HepG2 (cell line): ENCODE measurements around the gene RBM23. TPM values are rescaled to one million over a fixed set of nuclear protein-coding genes. Genes with fewer than 3 reads are reported as not detected.
A peak's percentile ranks its signal among the peaks of the same experiment; 100 is the strongest.

Experiments used
- ASH2L ChIP-seq: fragments of 300-600, 200-600 bp; sonication (generic); IDR thresholded peaks from 2 replicates; pipeline ENCODE4 v1.7.0; 2017; ENCODE audit warnings: low read depth, mild to moderate bottlenecking, moderate library complexity, mixed read lengths, low read length; ENCODE audit not compliant: insufficient read length
- CHCHD3 ChIP-seq: sonication (generic); formaldehyde crosslinking; IDR thresholded peaks from 2 replicates; pipeline ENCODE4 v1.8.0; 2022; ENCODE audit warnings: mild to moderate bottlenecking, missing genetic modification reagents, moderate library complexity
- DPF2 ChIP-seq: sonication (generic); formaldehyde crosslinking; IDR thresholded peaks from 2 replicates; pipeline ENCODE4 v1.4.0; 2020; ENCODE audit warnings: mild to moderate bottlenecking, low read depth, missing genetic modification reagents, borderline replicate concordance
- ELF1 ChIP-seq: sonication (generic); formaldehyde crosslinking; IDR thresholded peaks from 2 replicates; pipeline ENCODE4 v1.4.0; 2020; ENCODE audit warnings: missing genetic modification reagents
- IKZF1 ChIP-seq: fragments of 450-650 bp; IDR thresholded peaks from 2 replicates; pipeline ENCODE4 v1.7.1; 2016
- MLX ChIP-seq: IDR thresholded peaks from 2 replicates; pipeline ENCODE4 v1.6.1; 2016
- MTF1 ChIP-seq: sonication (generic); formaldehyde crosslinking; IDR thresholded peaks from 2 replicates; pipeline ENCODE4 v1.5.0; 2020; ENCODE audit warnings: missing genetic modification reagents
- PAXIP1 ChIP-seq: sonication (generic); formaldehyde crosslinking; conservative IDR thresholded peaks from 2 replicates; pipeline ENCODE4 v1.4.0; 2020; ENCODE audit warnings: mild to moderate bottlenecking, missing genetic modification reagents, moderate library complexity
- PHF21A ChIP-seq: sonication (generic); formaldehyde crosslinking; IDR thresholded peaks from 2 replicates; pipeline ENCODE4 v1.5.0; 2020; ENCODE audit warnings: mild to moderate bottlenecking, missing genetic modification reagents
- PRDM10 ChIP-seq: sonication (generic); formaldehyde crosslinking; IDR thresholded peaks from 2 replicates; pipeline ENCODE4 v1.4.0; 2020; ENCODE audit warnings: low read depth, missing genetic modification reagents
- ZBTB7A ChIP-seq: sonication (generic); formaldehyde crosslinking; IDR thresholded peaks from 2 replicates; pipeline ENCODE4 v1.8.0; 2022; ENCODE audit warnings: mild to moderate bottlenecking, missing genetic modification reagents
- ZNF256 ChIP-seq: sonication (generic); formaldehyde crosslinking; conservative IDR thresholded peaks from 2 replicates; pipeline ENCODE4 v1.4.0; 2020; ENCODE audit warnings: missing genetic modification reagents
- ZNF556 ChIP-seq: sonication (generic); formaldehyde crosslinking; IDR thresholded peaks from 2 replicates; pipeline ENCODE4 v1.4.0; 2020; ENCODE audit warnings: mild to moderate bottlenecking, missing genetic modification reagents, borderline replicate concordance
- ZNF614 ChIP-seq: IDR thresholded peaks from 2 replicates; pipeline ENCODE4 v1.6.1; 2018; ENCODE audit warnings: missing biosample characterization, missing genetic modification reagents, inconsistent platforms, borderline replicate concordance
- ZNF816 ChIP-seq: sonication (generic); formaldehyde crosslinking; IDR thresholded peaks from 2 replicates; pipeline ENCODE4 v1.8.0; 2022; ENCODE audit warnings: missing genetic modification reagents, mild to moderate bottlenecking, borderline replicate concordance
- polyA plus RNA-seq, 8 experiments: library from polyadenylated mRNA; depleted of rRNA in 3 of 8; stranded (reverse) in 7 of 8; unstranded in 1 of 8; fragments of >200 nt; fragmentation: Illumina TruSeq in 4 of 8; extraction: Trizol in 4 of 8; gene quantifications; 2 replicates each; pipeline versions ENCODE4 v1.2.1 to v1.2.3, GENCODE V29; 2011 to 2016; ENCODE audit warnings: low read depth in 4 of 8, missing spikeins in 1 of 8, mixed read lengths in 1 of 8; ENCODE audit not compliant: insufficient read depth in 1 of 8
- total RNA-seq, 5 experiments: library from RNA; depleted of rRNA; stranded (reverse); fragments of >200 nt; fragmentation: Illumina TruSeq; extraction: Trizol; gene quantifications; 2 replicates each; pipeline ENCODE4 v1.2.3, GENCODE V29; 2016; ENCODE audit warnings: low read depth in 1 of 5
- TF ChIP-seq, protein P1 (sequence below): sonication (generic); formaldehyde crosslinking; conservative IDR thresholded peaks from 2 replicates; pipeline ENCODE4 v1.8.0; 2022; ENCODE audit warnings: low read depth, missing genetic modification reagents

RBM23 gene
- total and polyA plus RNA-seq, 2 of the 13 experiments (the other 11 are each of a cell fraction or from before 2014, with no cell fraction given), result 1.5 to 2.1 TPM

- TF ChIP-seq PRDM10 (no peak), ZNF816 (CRISPR knock-in tag) (no peak), PAXIP1 (CRISPR knock-in tag) (no peak), PHF21A (CRISPR knock-in tag) (no peak), ZNF256 (no peak), MLX (no peak), ZNF556 (0 out of 2 replicates have a peak, but pooled peaks have one; percentile 47), CHCHD3 (CRISPR knock-in tag) (0 out of 2 replicates have a peak, but pooled peaks have one; percentile 37), DPF2 (CRISPR knock-in tag) (no peak), ZBTB7A (CRISPR knock-in tag) (0 out of 2 replicates have a peak, but pooled peaks have one; percentile 60), ASH2L (no peak), IKZF1 (no peak), ZNF614 (CRISPR knock-in tag) (no peak), ELF1 (CRISPR knock-in tag) (no peak), MTF1 (CRISPR knock-in tag) (no peak)
- TF ChIP-seq, protein P1, sequence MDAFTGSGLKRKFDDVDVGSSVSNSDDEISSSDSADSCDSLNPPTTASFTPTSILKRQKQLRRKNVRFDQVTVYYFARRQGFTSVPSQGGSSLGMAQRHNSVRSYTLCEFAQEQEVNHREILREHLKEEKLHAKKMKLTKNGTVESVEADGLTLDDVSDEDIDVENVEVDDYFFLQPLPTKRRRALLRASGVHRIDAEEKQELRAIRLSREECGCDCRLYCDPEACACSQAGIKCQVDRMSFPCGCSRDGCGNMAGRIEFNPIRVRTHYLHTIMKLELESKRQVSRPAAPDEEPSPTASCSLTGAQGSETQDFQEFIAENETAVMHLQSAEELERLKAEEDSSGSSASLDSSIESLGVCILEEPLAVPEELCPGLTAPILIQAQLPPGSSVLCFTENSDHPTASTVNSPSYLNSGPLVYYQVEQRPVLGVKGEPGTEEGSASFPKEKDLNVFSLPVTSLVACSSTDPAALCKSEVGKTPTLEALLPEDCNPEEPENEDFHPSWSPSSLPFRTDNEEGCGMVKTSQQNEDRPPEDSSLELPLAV (CRISPR knock-in tag), result no peak
These were observed 35.6 kb downstream of the RBM23 start, which contains the start of gene REM2 (continued) for GRCh38 chr14:22883173-22883976.
